Liver (tissue), 9 donors: ENCODE data around the gene DACH1. TPM values are rescaled to one million over a fixed set of nuclear protein-coding genes. Genes with fewer than 3 reads are reported as not detected.

ENCODE experiments used
- DNase-seq: peaks from one replicate; pipeline ENCODE4 v3.0.0-alpha.2; 2017; ENCODE audit warnings: low spot score
- H3K27ac ChIP-seq, 2 donors: one replicate each; pipeline ENCODE4 v1.7.0; 2013; ENCODE audit warnings: inconsistent platforms in 2 of 2, low read length in 2 of 2, control low read depth in 1 of 2, low read depth in 1 of 2, mild to moderate bottlenecking in 1 of 2
- H3K27me3 ChIP-seq, 4 donors: one replicate each; pipeline versions ENCODE4 v1.6.1 to v1.7.0; 2013; ENCODE audit warnings: low read length in 3 of 4, inconsistent platforms in 1 of 4, mild to moderate bottlenecking in 1 of 4, moderate library complexity in 1 of 4; ENCODE audit not compliant: control insufficient read depth in 4 of 4, insufficient read depth in 4 of 4
- H3K36me3 ChIP-seq, 4 donors: one replicate each; pipeline versions ENCODE4 v1.6.1 to v1.7.0; 2013; ENCODE audit warnings: low read length in 3 of 4, mild to moderate bottlenecking in 3 of 4, low read depth in 1 of 4, moderate library complexity in 1 of 4; ENCODE audit not compliant: control insufficient read depth in 4 of 4, insufficient read depth in 3 of 4
- H3K4me1 ChIP-seq, 4 donors: one replicate each; pipeline versions ENCODE4 v1.6.1 to v1.7.0; 2013; ENCODE audit warnings: low read length in 3 of 4, mild to moderate bottlenecking in 3 of 4, moderate library complexity in 1 of 4; ENCODE audit not compliant: control insufficient read depth in 4 of 4, insufficient read depth in 4 of 4
- H3K4me3 ChIP-seq, 3 donors: one replicate each; pipeline versions ENCODE4 v1.6.1 to v1.7.0; 2013; ENCODE audit warnings: low read length in 3 of 3, control low read depth in 1 of 3, low read depth in 1 of 3, mild to moderate bottlenecking in 1 of 3
- H3K9ac ChIP-seq, 2 donors: one replicate each; pipeline ENCODE4 v1.7.0; 2013; ENCODE audit warnings: low read length in 2 of 2, mild to moderate bottlenecking in 2 of 2, moderate library complexity in 2 of 2, control low read depth in 1 of 2, low read depth in 1 of 2
- H3K9me3 ChIP-seq, 4 donors: one replicate each; pipeline versions ENCODE4 v1.6.1 to v1.7.0; 2013; ENCODE audit warnings: low read length in 3 of 4; ENCODE audit not compliant: control insufficient read depth in 4 of 4
- EGR1 ChIP-seq, 2 donors: IDR thresholded peaks; 2 replicates each; pipeline ENCODE4 v1.6.1; 2016 to 2018; ENCODE audit warnings: antibody characterized with exemption in 2 of 2, low read depth in 2 of 2
- FOXA1 ChIP-seq: IDR thresholded peaks from 2 replicates; pipeline ENCODE4 v1.6.1; 2016; ENCODE audit warnings: antibody characterized with exemption
- FOXA2 ChIP-seq: IDR thresholded peaks from 2 replicates; pipeline ENCODE4 v1.6.1; 2016; ENCODE audit warnings: antibody characterized with exemption
- GABPA ChIP-seq, 2 donors: IDR thresholded peaks in 1 of 2; conservative IDR thresholded peaks in 1 of 2; 2 replicates each; pipeline ENCODE4 v1.6.1; 2016; ENCODE audit warnings: antibody characterized with exemption in 2 of 2, mild to moderate bottlenecking in 1 of 2, moderate library complexity in 1 of 2
- HNF4A ChIP-seq, 2 donors: conservative IDR thresholded peaks; 2 replicates each; pipeline ENCODE4 v1.6.1; 2016; ENCODE audit warnings: antibody characterized with exemption in 2 of 2, mild to moderate bottlenecking in 2 of 2
- HNF4G ChIP-seq: IDR thresholded peaks from 2 replicates; pipeline ENCODE4 v1.6.1; 2016; ENCODE audit warnings: antibody characterized with exemption
- JUND ChIP-seq, 2 donors: IDR thresholded peaks; 2 replicates each; pipeline ENCODE4 v1.6.1; 2016; ENCODE audit warnings: antibody characterized with exemption in 2 of 2
- NR2F2 ChIP-seq: IDR thresholded peaks from 2 replicates; pipeline ENCODE4 v1.6.1; 2016; ENCODE audit warnings: antibody characterized with exemption
- RAD21 ChIP-seq, 2 donors: IDR thresholded peaks; 2 replicates each; pipeline ENCODE4 v1.6.1; 2016; ENCODE audit warnings: antibody characterized with exemption in 2 of 2, mild to moderate bottlenecking in 2 of 2
- RXRA ChIP-seq, 2 donors: IDR thresholded peaks; 2 replicates each; pipeline ENCODE4 v1.6.1; 2017 to 2018; ENCODE audit warnings: antibody characterized with exemption in 2 of 2, mild to moderate bottlenecking in 1 of 2
- SP1 ChIP-seq: IDR thresholded peaks from 2 replicates; pipeline ENCODE4 v1.6.1; 2018; ENCODE audit warnings: antibody characterized with exemption, mild to moderate bottlenecking
- YY1 ChIP-seq: IDR thresholded peaks from 2 replicates; pipeline ENCODE4 v1.6.1; 2016; ENCODE audit warnings: antibody characterized with exemption, mild to moderate bottlenecking
- WGBS: extraction: QIAGEN DNeasy Blood & Tissue Kit; methylation state at CpG from one replicate; pipeline ENCODE4 v1.1.7; 2013; 5-methylcytosine and 5-hydroxymethylcytosine counted together
- polyA plus RNA-seq, 2 donors: library from polyadenylated mRNA; stranded (reverse) in 1 of 2; unstranded in 1 of 2; fragments of 200-250 nt in 1 of 2; fragments of >200 nt in 1 of 2; fragmentation: Nextera tagmentation in 1 of 2; extraction: Ambion mirVana in 1 of 2; gene quantifications; one replicate each; pipeline versions ENCODE4 v1.2.1 to v1.2.3, GENCODE V29; 2013 to 2015
- total RNA-seq, 2 donors: library from RNA; depleted of rRNA; stranded (reverse); fragments of >200 nt; gene quantifications; one replicate each; pipeline ENCODE4 v1.2.3, GENCODE V29; 2014
- TF ChIP-seq, protein P1 (sequence below): IDR thresholded peaks from 2 replicates; pipeline ENCODE4 v1.6.1; 2016; ENCODE audit warnings: antibody characterized with exemption
- TF ChIP-seq, protein P2 (sequence below): IDR thresholded peaks from 2 replicates; pipeline ENCODE4 v1.6.1; 2016; ENCODE audit warnings: antibody characterized with exemption
- TF ChIP-seq, protein P3 (sequence below): fragments of 150-350 bp; IDR thresholded peaks from 2 replicates; pipeline ENCODE4 v1.5.1; 2017; ENCODE audit warnings: improper control_type of control experiment, low read depth, low read length; ENCODE audit not compliant: missing input control
- TF ChIP-seq, protein P4 (sequence below): IDR thresholded peaks from 2 replicates; pipeline ENCODE4 v1.6.1; 2016; ENCODE audit warnings: antibody characterized with exemption
- TF ChIP-seq, protein P5 (sequence below): IDR thresholded peaks from 2 replicates; pipeline ENCODE4 v1.6.1; 2016; ENCODE audit warnings: antibody characterized with exemption, mild to moderate bottlenecking
- donor health status: healthy.
- donor health status: healthy.
- donor health status: healthy.
- donor health status: healthy.
- donor health status: healthy.

The DACH1 gene
- total and polyA plus RNA-seq, 4 donors: 0.28 to 1.9 (median 0.77) TPM

DNA sequence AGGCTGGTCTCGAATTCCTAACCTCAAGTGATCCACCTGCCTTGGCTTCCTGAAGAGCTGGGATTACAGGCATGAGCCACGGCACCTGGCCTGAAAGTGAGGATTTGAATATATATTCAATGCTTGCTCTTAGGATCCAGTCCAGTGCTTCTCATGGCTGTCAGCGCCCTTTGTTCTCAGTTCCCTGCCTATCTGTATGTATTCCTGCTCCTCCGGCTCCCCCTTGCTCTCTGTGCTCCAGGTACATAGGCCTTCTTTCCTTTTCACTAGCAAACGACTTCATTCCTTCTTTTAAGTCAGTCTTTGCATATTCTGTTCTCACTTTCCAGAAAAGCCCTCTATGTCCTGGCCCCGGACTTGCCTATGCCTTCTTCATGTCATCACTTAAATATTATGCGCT, 232.8 kb downstream of the DACH1 start:
- TF ChIP-seq, protein P1, sequence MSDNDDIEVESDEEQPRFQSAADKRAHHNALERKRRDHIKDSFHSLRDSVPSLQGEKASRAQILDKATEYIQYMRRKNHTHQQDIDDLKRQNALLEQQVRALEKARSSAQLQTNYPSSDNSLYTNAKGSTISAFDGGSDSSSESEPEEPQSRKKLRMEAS: no peak
- TF ChIP-seq EGR1 (IDR thresholded peaks at IDR 0.05; ENCODE audit: low read depth in 2 of 2) (no peak), RXRA (IDR thresholded peaks at IDR 0.05) (no peak), FOXA2 (no peak), SP1 (no peak), RAD21 (IDR thresholded peaks at IDR 0.05) (no peak), JUND (IDR thresholded peaks at IDR 0.05) (no peak), YY1 (no peak), GABPA (IDR thresholded peaks at IDR 0.05 in 1 of 2, conservative IDR thresholded peaks at IDR 0.05 in 1 of 2) (no peak), FOXA1 (no peak), NR2F2 (no peak), HNF4A (conservative IDR thresholded peaks at IDR 0.05) (no peak)
- TF ChIP-seq, protein P2, sequence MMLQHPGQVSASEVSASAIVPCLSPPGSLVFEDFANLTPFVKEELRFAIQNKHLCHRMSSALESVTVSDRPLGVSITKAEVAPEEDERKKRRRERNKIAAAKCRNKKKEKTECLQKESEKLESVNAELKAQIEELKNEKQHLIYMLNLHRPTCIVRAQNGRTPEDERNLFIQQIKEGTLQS: no peak
- TF ChIP-seq, protein P3, sequence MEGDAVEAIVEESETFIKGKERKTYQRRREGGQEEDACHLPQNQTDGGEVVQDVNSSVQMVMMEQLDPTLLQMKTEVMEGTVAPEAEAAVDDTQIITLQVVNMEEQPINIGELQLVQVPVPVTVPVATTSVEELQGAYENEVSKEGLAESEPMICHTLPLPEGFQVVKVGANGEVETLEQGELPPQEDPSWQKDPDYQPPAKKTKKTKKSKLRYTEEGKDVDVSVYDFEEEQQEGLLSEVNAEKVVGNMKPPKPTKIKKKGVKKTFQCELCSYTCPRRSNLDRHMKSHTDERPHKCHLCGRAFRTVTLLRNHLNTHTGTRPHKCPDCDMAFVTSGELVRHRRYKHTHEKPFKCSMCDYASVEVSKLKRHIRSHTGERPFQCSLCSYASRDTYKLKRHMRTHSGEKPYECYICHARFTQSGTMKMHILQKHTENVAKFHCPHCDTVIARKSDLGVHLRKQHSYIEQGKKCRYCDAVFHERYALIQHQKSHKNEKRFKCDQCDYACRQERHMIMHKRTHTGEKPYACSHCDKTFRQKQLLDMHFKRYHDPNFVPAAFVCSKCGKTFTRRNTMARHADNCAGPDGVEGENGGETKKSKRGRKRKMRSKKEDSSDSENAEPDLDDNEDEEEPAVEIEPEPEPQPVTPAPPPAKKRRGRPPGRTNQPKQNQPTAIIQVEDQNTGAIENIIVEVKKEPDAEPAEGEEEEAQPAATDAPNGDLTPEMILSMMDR: no peak
- TF ChIP-seq, protein P4, sequence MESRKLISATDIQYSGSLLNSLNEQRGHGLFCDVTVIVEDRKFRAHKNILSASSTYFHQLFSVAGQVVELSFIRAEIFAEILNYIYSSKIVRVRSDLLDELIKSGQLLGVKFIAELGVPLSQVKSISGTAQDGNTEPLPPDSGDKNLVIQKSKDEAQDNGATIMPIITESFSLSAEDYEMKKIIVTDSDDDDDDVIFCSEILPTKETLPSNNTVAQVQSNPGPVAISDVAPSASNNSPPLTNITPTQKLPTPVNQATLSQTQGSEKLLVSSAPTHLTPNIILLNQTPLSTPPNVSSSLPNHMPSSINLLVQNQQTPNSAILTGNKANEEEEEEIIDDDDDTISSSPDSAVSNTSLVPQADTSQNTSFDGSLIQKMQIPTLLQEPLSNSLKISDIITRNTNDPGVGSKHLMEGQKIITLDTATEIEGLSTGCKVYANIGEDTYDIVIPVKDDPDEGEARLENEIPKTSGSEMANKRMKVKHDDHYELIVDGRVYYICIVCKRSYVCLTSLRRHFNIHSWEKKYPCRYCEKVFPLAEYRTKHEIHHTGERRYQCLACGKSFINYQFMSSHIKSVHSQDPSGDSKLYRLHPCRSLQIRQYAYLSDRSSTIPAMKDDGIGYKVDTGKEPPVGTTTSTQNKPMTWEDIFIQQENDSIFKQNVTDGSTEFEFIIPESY: no peak
- TF ChIP-seq, protein P5, sequence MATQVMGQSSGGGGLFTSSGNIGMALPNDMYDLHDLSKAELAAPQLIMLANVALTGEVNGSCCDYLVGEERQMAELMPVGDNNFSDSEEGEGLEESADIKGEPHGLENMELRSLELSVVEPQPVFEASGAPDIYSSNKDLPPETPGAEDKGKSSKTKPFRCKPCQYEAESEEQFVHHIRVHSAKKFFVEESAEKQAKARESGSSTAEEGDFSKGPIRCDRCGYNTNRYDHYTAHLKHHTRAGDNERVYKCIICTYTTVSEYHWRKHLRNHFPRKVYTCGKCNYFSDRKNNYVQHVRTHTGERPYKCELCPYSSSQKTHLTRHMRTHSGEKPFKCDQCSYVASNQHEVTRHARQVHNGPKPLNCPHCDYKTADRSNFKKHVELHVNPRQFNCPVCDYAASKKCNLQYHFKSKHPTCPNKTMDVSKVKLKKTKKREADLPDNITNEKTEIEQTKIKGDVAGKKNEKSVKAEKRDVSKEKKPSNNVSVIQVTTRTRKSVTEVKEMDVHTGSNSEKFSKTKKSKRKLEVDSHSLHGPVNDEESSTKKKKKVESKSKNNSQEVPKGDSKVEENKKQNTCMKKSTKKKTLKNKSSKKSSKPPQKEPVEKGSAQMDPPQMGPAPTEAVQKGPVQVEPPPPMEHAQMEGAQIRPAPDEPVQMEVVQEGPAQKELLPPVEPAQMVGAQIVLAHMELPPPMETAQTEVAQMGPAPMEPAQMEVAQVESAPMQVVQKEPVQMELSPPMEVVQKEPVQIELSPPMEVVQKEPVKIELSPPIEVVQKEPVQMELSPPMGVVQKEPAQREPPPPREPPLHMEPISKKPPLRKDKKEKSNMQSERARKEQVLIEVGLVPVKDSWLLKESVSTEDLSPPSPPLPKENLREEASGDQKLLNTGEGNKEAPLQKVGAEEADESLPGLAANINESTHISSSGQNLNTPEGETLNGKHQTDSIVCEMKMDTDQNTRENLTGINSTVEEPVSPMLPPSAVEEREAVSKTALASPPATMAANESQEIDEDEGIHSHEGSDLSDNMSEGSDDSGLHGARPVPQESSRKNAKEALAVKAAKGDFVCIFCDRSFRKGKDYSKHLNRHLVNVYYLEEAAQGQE: no peak

DNA sequence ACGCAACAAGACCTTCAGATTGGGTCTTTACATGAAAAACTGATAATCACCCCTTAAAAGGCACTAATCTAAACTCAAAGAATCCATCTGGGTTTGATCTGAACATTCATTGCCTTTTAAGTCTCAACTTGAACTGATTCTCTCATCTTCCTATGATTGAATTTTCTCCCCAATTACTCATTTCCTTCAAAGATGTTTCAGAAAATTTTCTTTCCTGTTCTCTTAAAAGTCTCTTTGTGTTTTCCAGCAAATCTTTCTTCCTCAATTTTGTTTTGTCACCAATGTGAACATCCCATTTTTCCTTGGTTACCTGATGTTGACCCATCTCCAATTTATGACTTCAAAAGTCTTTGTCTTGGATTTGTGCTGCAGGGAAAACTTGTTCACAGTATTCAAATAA, 234.3 kb downstream of the DACH1 start:
- Histone ChIP-seq H3K9me3 (no peaks in the 10 kb centered on the region), H3K4me1 (no peaks in the 10 kb centered on the region), H3K27me3 (no peaks in the 10 kb centered on the region), H3K36me3 (no peaks in the 10 kb centered on the region), H3K27ac (no peak overlapping the region), H3K4me3 (no peak overlapping the region), H3K9ac (no peak overlapping the region)
- no peak for DNase-seq
- 82% methylated on average over 1 of the region's 1 CpG for WGBS
- no peak for TF ChIP-seq HNF4G
- TF ChIP-seq RXRA (IDR thresholded peaks at IDR 0.05): no peak
- TF ChIP-seq FOXA2: no peak
- no peak for TF ChIP-seq HNF4A (conservative IDR thresholded peaks at IDR 0.05)
- no peak for TF ChIP-seq FOXA1

More for the DNA sequence above, 232.8 kb downstream of the DACH1 start:
- no peaks in the 10 kb centered on the region for H3K9me3 ChIP-seq
- no peaks in the 10 kb centered on the region for H3K27me3 ChIP-seq
- no peak overlapping the region for H3K27ac ChIP-seq
- H3K4me3 ChIP-seq: no peak overlapping the region
- H3K36me3 ChIP-seq: no peaks in the 10 kb centered on the region
- no peaks in the 10 kb centered on the region for H3K4me1 ChIP-seq
- DNase-seq: no peak
- H3K9ac ChIP-seq: no peak overlapping the region
- 81% methylated on average over 7 of the region's 7 CpGs for WGBS
